NCI-H524 (cell line): Measurements from ENCODE around the gene IFNL4.
A peak's percentile ranks its signal among the peaks of the same experiment; 100 is the strongest.
"Not testable (repeated sequence)": the region's sequence is repeated elsewhere in the genome, so short reads cannot be mapped to it uniquely, and the experiment has no call there.

Experiments used
- DNase-seq, 2 experiments: peaks; one replicate each; lab custom pipeline; 2025; lab: John Stamatoyannopoulos, UW

The IFNL4 gene

GRCh38 chr19:39248806-39249205, at the start of gene IFNL4:
IFNL4 (minus strand) TSS chr19:39248856.
- DNase-seq = no peak

- DNase-seq = no peak
Observed at GRCh38 chr19:39297931-39298634, 49.4 kb upstream of the IFNL4 start.

- no peak for DNase-seq
Observed at GRCh38 chr19:39296906-39297305, 48.2 kb upstream of the IFNL4 start.

- DNase-seq = no peak
Observed at GRCh38 chr19:39296055-39296645, 47.5 kb upstream of the IFNL4 start, which contains the start of gene IFNL1. IFNL1 (plus strand) TSS chr19:39296407; CDS start chr19:39296422, 15 bp downstream.

GRCh38 chr19:39293394-39293793, 44.7 kb upstream of the IFNL4 start:
- DNase-seq = no peak

- DNase-seq = no peak
Observed at GRCh38 chr19:39284032-39284431, 35.4 kb upstream of the IFNL4 start.

GRCh38 chr19:39282021-39282420, 33.4 kb upstream of the IFNL4 start:
- DNase-seq = no peak

- DNase-seq = no peak
Observed at GRCh38 chr19:39277598-39277997, 28.9 kb upstream of the IFNL4 start.

- no peak for DNase-seq
Observed at GRCh38 chr19:39276740-39277139, 28.1 kb upstream of the IFNL4 start.

- DNase-seq = no peak
Observed at GRCh38 chr19:39275578-39275977, 26.9 kb upstream of the IFNL4 start.

GRCh38 chr19:39273859-39274258, 25.2 kb upstream of the IFNL4 start:
- not testable (repeated sequence) for DNase-seq

GRCh38 chr19:39270036-39270871, 21.6 kb upstream of the IFNL4 start:
- DNase-seq = no peak

GRCh38 chr19:39269369-39269768, 20.7 kb upstream of the IFNL4 start:
- DNase-seq = not testable (repeated sequence)

- DNase-seq = not testable (repeated sequence)
Observed at GRCh38 chr19:39268531-39269223, 20.0 kb upstream of the IFNL4 start.

GRCh38 chr19:39268085-39268484, 19.4 kb upstream of the IFNL4 start, which contains the start of gene IFNL2:
IFNL2 (plus strand) TSS chr19:39268396; CDS start chr19:39268569, 173 bp downstream.
- DNase-seq = not testable (repeated sequence)

- DNase-seq = peak; percentile 21 to 60
Observed at GRCh38 chr19:39265321-39265916, 16.8 kb upstream of the IFNL4 start.

GRCh38 chr19:39264306-39265290, 15.9 kb upstream of the IFNL4 start:
- peak; percentile 34 to 54 for DNase-seq

- DNase-seq = peak in 1 of 2 experiments; percentile 13
Observed at GRCh38 chr19:39263912-39264305, 15.3 kb upstream of the IFNL4 start.

GRCh38 chr19:39262496-39262895, 13.8 kb upstream of the IFNL4 start:
- no peak for DNase-seq

- no peak for DNase-seq
Observed at GRCh38 chr19:39261704-39262103, 13.0 kb upstream of the IFNL4 start.
